ENCODE data around the gene CYTH3.
A peak's percentile ranks its signal among the peaks of the same experiment; 100 is the strongest.
"Not testable (repeated sequence)": the region's sequence is repeated elsewhere in the genome, so short reads cannot be mapped to it uniquely, and the experiment has no call there.

Gene CYTH3

GRCh38 chr7:6299774-6300173, 27.4 kb upstream of the CYTH3 start:
- Histone ChIP-seq H3K27me3 (ENCODE audit: insufficient read depth, low read length) (no peaks in the 10 kb centered on the region), H3K79me2 (ENCODE audit: control insufficient read depth, insufficient read depth, low read length, unreplicated experiment) (no peaks in the 10 kb centered on the region), H3K36me3 (ENCODE audit: insufficient read depth, low read length) (no peaks in the 10 kb centered on the region), H3K4me1 (ENCODE audit: control insufficient read depth, insufficient read depth, low read length, unreplicated experiment) (no peaks in the 10 kb centered on the region), H3K27ac (ENCODE audit: low read depth, low read length) (no peak overlapping the region), H3K4me3 (ENCODE audit: low read depth, low read length) (no peak overlapping the region), H2AFZ (ENCODE audit: low read length, unreplicated experiment) (no peak overlapping the region)

- H3K4me3 ChIP-seq (ENCODE audit: low read depth, low read length): no peak overlapping the region
- no peaks in the 10 kb centered on the region for H3K27me3 ChIP-seq (ENCODE audit: insufficient read depth, low read length)
- no peaks in the 10 kb centered on the region for H3K79me2 ChIP-seq (ENCODE audit: control insufficient read depth, insufficient read depth, low read length, unreplicated experiment)
- H3K36me3 ChIP-seq (ENCODE audit: insufficient read depth, low read length): no peaks in the 10 kb centered on the region
- H3K27ac ChIP-seq (ENCODE audit: low read depth, low read length): no peak overlapping the region
- no peak overlapping the region for H2AFZ ChIP-seq (ENCODE audit: low read length, unreplicated experiment)
- peaks cover 8% of the 10 kb centered on the region for H3K4me1 ChIP-seq (ENCODE audit: control insufficient read depth, insufficient read depth, low read length, unreplicated experiment)
These were observed 22.4 kb upstream of the CYTH3 start for GRCh38 chr7:6294839-6295238.

GRCh38 chr7:6293202-6293601, 20.8 kb upstream of the CYTH3 start:
- Histone ChIP-seq H3K36me3 (ENCODE audit: insufficient read depth, low read length) (no peaks in the 10 kb centered on the region), H2AFZ (ENCODE audit: low read length, unreplicated experiment) (no peak overlapping the region), H3K4me1 (ENCODE audit: control insufficient read depth, insufficient read depth, low read length, unreplicated experiment) (peaks cover 8% of the 10 kb centered on the region), H3K27ac (ENCODE audit: low read depth, low read length) (no peak overlapping the region), H3K27me3 (ENCODE audit: insufficient read depth, low read length) (no peaks in the 10 kb centered on the region), H3K4me3 (ENCODE audit: low read depth, low read length) (no peak overlapping the region), H3K79me2 (ENCODE audit: control insufficient read depth, insufficient read depth, low read length, unreplicated experiment) (no peaks in the 10 kb centered on the region)

- not testable (repeated sequence) for H3K79me2 ChIP-seq (ENCODE audit: control insufficient read depth, insufficient read depth, low read length, unreplicated experiment); H3K27ac ChIP-seq (ENCODE audit: low read depth, low read length); H2AFZ ChIP-seq (ENCODE audit: low read length, unreplicated experiment); H3K36me3 ChIP-seq (ENCODE audit: insufficient read depth, low read length); H3K4me3 ChIP-seq (ENCODE audit: low read depth, low read length); H3K27me3 ChIP-seq (ENCODE audit: insufficient read depth, low read length); H3K4me1 ChIP-seq (ENCODE audit: control insufficient read depth, insufficient read depth, low read length, unreplicated experiment)
These were observed 19.5 kb upstream of the CYTH3 start for GRCh38 chr7:6291941-6292340.

- Histone ChIP-seq H3K27ac (ENCODE audit: low read depth, low read length) (no peak overlapping the region), H2AFZ (ENCODE audit: low read length, unreplicated experiment) (no peak overlapping the region), H3K27me3 (ENCODE audit: insufficient read depth, low read length) (no peaks in the 10 kb centered on the region), H3K36me3 (ENCODE audit: insufficient read depth, low read length) (no peaks in the 10 kb centered on the region), H3K4me3 (ENCODE audit: low read depth, low read length) (no peak overlapping the region), H3K4me1 (ENCODE audit: control insufficient read depth, insufficient read depth, low read length, unreplicated experiment) (peaks cover 8% of the 10 kb centered on the region), H3K79me2 (ENCODE audit: control insufficient read depth, insufficient read depth, low read length, unreplicated experiment) (no peaks in the 10 kb centered on the region)
These were observed 19.1 kb upstream of the CYTH3 start for GRCh38 chr7:6291531-6291930.

- Histone ChIP-seq H2AFZ (ENCODE audit: low read length, unreplicated experiment) (peak overlapping the region; percentile 47), H3K79me2 (ENCODE audit: control insufficient read depth, insufficient read depth, low read length, unreplicated experiment) (no peaks in the 10 kb centered on the region), H3K27me3 (ENCODE audit: insufficient read depth, low read length) (no peaks in the 10 kb centered on the region), H3K4me3 (ENCODE audit: low read depth, low read length) (no peak overlapping the region), H3K36me3 (ENCODE audit: insufficient read depth, low read length) (no peaks in the 10 kb centered on the region), H3K27ac (ENCODE audit: low read depth, low read length) (peak overlapping the region; percentile 39; the same call in 1 of the 2 replicates), H3K4me1 (ENCODE audit: control insufficient read depth, insufficient read depth, low read length, unreplicated experiment) (peaks cover 8% of the 10 kb centered on the region)
These were observed 17.9 kb upstream of the CYTH3 start for GRCh38 chr7:6290319-6290741.

- H3K36me3 ChIP-seq (ENCODE audit: insufficient read depth, low read length): no peaks in the 10 kb centered on the region
- no peak overlapping the region for H3K27ac ChIP-seq (ENCODE audit: low read depth, low read length)
- H2AFZ ChIP-seq (ENCODE audit: low read length, unreplicated experiment): no peak overlapping the region
- no peak overlapping the region for H3K4me3 ChIP-seq (ENCODE audit: low read depth, low read length)
- no peaks in the 10 kb centered on the region for H3K79me2 ChIP-seq (ENCODE audit: control insufficient read depth, insufficient read depth, low read length, unreplicated experiment)
- H3K4me1 ChIP-seq (ENCODE audit: control insufficient read depth, insufficient read depth, low read length, unreplicated experiment): peaks cover 18% of the 10 kb centered on the region
- H3K27me3 ChIP-seq (ENCODE audit: insufficient read depth, low read length): no peaks in the 10 kb centered on the region
These were observed 15.9 kb upstream of the CYTH3 start for GRCh38 chr7:6288270-6288860.

GRCh38 chr7:6286486-6286885, 14.1 kb upstream of the CYTH3 start:
- H2AFZ ChIP-seq (ENCODE audit: low read length, unreplicated experiment): no peak overlapping the region
- no peaks in the 10 kb centered on the region for H3K36me3 ChIP-seq (ENCODE audit: insufficient read depth, low read length)
- H3K27me3 ChIP-seq (ENCODE audit: insufficient read depth, low read length): no peaks in the 10 kb centered on the region
- peaks cover 28% of the 10 kb centered on the region for H3K4me1 ChIP-seq (ENCODE audit: control insufficient read depth, insufficient read depth, low read length, unreplicated experiment)
- no peak overlapping the region for H3K4me3 ChIP-seq (ENCODE audit: low read depth, low read length)
- no peaks in the 10 kb centered on the region for H3K79me2 ChIP-seq (ENCODE audit: control insufficient read depth, insufficient read depth, low read length, unreplicated experiment)
- no peak overlapping the region for H3K27ac ChIP-seq (ENCODE audit: low read depth, low read length)

GRCh38 chr7:6284461-6285360, 12.3 kb upstream of the CYTH3 start:
- Histone ChIP-seq H3K27me3 (ENCODE audit: insufficient read depth, low read length) (no peaks in the 10 kb centered on the region), H3K4me3 (ENCODE audit: low read depth, low read length) (no peak overlapping the region), H3K79me2 (ENCODE audit: control insufficient read depth, insufficient read depth, low read length, unreplicated experiment) (no peaks in the 10 kb centered on the region), H3K4me1 (ENCODE audit: control insufficient read depth, insufficient read depth, low read length, unreplicated experiment) (peaks cover 20% of the 10 kb centered on the region), H3K27ac (ENCODE audit: low read depth, low read length) (peak overlapping the region; percentile 92), H3K36me3 (ENCODE audit: insufficient read depth, low read length) (no peaks in the 10 kb centered on the region), H2AFZ (ENCODE audit: low read length, unreplicated experiment) (no peak overlapping the region)

- Histone ChIP-seq H2AFZ (ENCODE audit: low read length, unreplicated experiment) (no peak overlapping the region), H3K36me3 (ENCODE audit: insufficient read depth, low read length) (no peaks in the 10 kb centered on the region)
These were observed 11.6 kb upstream of the CYTH3 start for GRCh38 chr7:6284055-6284400.

More at GRCh38 chr7:6284055-6284400, 11.6 kb upstream of the CYTH3 start:
- no peaks in the 10 kb centered on the region for H3K79me2 ChIP-seq (ENCODE audit: control insufficient read depth, insufficient read depth, low read length, unreplicated experiment)
- H3K4me1 ChIP-seq (ENCODE audit: control insufficient read depth, insufficient read depth, low read length, unreplicated experiment): peaks cover 20% of the 10 kb centered on the region
- no peaks in the 10 kb centered on the region for H3K27me3 ChIP-seq (ENCODE audit: insufficient read depth, low read length)
- no peak overlapping the region; the same call in 1 of the 2 replicates for H3K4me3 ChIP-seq (ENCODE audit: low read depth, low read length)
- peak overlapping the region; percentile 92 for H3K27ac ChIP-seq (ENCODE audit: low read depth, low read length)
